HG03045 (cell line): ENCODE measurements around the gene COL4A3.

Experiments used
- ATAC-seq: cut with Tn5 transposase; IDR thresholded peaks from one replicate; pipeline ENCODE4 v1.9.1; 2021; ENCODE audit warnings: mild to moderate bottlenecking, moderate library complexity; ENCODE audit not compliant: unreplicated experiment

Gene COL4A3

GRCh38 chr2:227335713-227336112, 171.3 kb downstream of the COL4A3 start:
- ATAC-seq: no peak

- no peak for ATAC-seq
Observed at GRCh38 chr2:227337442-227337841, 173.0 kb downstream of the COL4A3 start.

DNA sequence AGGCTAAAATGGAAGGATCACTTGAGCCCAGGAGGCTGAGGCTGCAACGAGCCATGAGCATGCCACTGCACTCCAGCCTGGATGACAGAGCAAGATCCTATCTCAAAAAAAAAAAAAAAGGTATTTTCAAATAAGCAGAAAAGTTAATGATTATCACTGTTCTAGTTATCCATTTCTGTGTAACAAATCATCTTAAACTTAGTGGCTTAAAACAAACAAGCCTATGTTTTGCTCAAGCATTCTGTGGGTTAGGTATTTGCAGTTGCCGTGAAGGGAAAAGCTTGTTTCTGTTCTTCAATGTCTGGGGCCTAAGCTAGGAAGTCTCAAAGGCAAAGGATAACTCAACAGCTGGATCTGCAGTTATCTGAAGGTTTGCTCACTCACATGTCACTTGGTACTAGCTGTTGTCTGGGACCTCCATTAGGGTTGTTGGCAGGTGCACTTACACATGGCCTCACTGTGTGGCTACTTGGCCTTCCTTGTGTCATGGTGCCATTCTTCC, 174.7 kb downstream of the COL4A3 start:
- ATAC-seq: no peak

- no peak for ATAC-seq
Observed at GRCh38 chr2:227340106-227340505, 175.7 kb downstream of the COL4A3 start.

- no peak for ATAC-seq
Observed at GRCh38 chr2:227341553-227341952, 177.1 kb downstream of the COL4A3 start.

DNA sequence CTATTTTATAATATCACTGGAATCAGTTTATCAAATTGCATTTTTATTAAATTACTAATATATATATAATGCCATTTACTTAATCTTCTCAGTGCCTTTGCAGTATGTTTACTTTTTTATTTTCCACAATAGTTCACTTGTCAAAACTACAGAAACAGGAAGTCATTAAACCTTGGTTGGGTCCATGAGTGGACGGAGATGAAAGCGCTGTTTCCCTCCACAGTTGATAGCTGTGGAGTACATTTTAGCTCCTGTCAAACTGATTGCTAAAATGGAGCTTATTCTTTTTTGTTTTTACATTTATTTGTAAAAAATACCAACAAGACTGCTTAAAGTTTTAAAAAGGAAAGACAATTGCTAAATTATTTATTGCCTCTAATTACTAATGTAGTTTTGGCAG, 179.8 kb downstream of the COL4A3 start:
- ATAC-seq: no peak

DNA sequence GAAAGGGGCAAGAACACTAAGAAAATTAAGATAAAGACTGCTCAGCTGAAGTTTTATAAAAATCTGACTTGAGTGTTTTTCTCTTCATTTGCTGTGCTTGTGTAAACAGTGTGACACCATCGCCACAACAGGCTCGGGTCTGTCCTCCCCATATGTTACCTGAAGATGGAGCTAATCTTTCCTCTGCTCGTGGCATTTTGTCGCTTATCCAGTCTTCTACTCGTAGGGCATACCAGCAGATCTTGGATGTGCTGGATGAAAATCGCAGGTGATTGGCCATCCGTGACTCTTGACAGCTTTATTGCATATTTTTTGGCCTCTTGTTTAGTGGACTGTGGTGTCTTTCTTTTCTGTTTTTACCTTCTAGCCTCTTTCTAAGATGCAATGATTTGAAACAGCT, 182.7 kb downstream of the COL4A3 start:
- ATAC-seq: no peak

GRCh38 chr2:227348324-227348723, 183.9 kb downstream of the COL4A3 start:
- no peak for ATAC-seq

GRCh38 chr2:227349989-227350612, 185.7 kb downstream of the COL4A3 start:
- ATAC-seq: no peak

- no peak for ATAC-seq
Observed at GRCh38 chr2:227351639-227352038, 187.2 kb downstream of the COL4A3 start.

DNA sequence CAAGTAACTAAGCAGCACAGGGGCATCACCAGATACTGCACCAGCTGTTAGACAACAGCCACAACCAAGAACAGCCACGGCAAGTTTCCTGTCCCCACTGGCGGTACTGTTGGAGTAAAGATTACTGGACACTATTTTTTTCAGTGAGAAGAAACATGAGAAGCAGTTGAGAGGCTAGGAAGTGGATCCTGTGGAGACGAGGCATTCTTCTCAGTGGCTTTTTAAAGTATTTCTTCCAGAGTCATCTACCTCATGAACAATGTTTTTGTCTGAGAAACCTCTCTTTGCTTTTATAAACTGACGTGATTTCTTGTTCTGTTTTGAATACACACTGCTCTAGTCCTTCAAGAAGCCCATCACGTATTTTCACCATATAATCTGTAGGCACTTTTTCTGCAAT, 195.9 kb downstream of the COL4A3 start:
- no peak for ATAC-seq

DNA sequence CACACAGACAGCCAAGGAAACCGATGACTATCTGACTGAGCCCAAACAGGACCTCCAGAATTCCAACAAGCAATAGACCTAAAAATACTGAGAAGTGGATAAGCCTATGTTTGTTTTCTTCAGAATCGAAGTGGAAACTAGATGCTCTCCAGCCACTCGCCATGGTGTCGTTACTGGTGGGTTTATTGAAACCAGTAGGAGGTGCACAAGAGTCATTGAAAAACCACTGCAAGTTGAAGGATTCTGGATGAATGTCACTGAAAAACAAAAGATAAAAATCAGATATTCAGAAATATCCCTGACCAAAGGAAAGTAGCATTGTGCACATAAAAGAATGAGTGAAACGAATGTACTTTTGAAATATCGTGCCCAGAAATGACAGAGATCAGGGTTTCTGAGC, 199.3 kb downstream of the COL4A3 start:
- ATAC-seq: no peak
